ENCODE results near the gene PPL.

PPL gene

DNA sequence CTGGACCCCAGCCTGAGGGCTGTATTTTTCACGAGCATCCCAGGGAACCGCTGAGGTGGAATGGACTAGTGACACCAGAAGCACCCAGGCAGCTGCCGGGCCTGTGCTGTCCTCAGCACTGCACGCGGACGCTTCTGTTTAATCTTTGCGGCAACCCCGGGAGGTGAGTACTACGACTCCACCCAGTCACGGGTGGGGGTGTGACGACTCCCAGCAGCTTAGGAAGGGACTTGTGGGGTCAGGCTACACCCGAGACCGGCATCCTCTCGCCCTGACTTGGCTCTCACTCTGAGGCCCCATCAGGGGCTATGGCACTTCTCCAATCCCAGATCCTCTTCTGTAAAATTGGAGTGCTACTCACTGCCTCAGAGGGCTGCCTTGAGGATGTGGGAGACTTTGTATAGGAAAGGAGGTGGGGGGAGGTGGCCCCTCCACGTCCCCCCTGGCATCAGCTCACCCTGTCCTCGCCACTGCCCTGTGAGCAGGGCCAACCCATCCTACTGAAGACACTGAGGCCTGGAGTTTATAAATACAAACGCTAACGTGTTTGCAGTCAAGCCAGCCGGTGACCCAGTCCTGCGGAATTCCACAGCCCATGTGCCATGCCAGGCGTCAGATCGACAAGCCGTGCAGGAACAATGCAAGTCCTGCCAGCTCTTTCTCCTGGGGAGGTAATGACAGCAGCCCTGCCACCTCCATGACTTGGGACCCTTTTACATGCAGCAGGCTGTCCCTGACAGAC is 44.4 kb downstream of the PPL start:
- no peak overlapping the region for H2AFZ ChIP-seq (ENCODE audit: low read depth, low read length)
- no peaks in the 10 kb centered on the region for H3K4me1 ChIP-seq (ENCODE audit: insufficient read depth, low read length)
- H3K4me3 ChIP-seq (ENCODE audit: low read length) = no peak overlapping the region
- H3K27me3 ChIP-seq (ENCODE audit: insufficient read depth, low read length) = no peaks in the 10 kb centered on the region
- no peaks in the 10 kb centered on the region for H3K36me3 ChIP-seq (ENCODE audit: insufficient read depth, low read length)
- H3K9me3 ChIP-seq (ENCODE audit: low read length) = no peaks in the 10 kb centered on the region

GRCh38 chr16:4891886-4892216 is 45.1 kb downstream of the PPL start:
- Histone ChIP-seq H3K36me3 (ENCODE audit: insufficient read depth, low read length) (no peaks in the 10 kb centered on the region), H3K9me3 (ENCODE audit: low read length) (no peaks in the 10 kb centered on the region), H3K4me3 (ENCODE audit: low read length) (no peak overlapping the region), H3K27me3 (ENCODE audit: insufficient read depth, low read length) (no peaks in the 10 kb centered on the region), H3K4me1 (ENCODE audit: insufficient read depth, low read length) (no peaks in the 10 kb centered on the region), H2AFZ (ENCODE audit: low read depth, low read length) (no peak overlapping the region)

DNA sequence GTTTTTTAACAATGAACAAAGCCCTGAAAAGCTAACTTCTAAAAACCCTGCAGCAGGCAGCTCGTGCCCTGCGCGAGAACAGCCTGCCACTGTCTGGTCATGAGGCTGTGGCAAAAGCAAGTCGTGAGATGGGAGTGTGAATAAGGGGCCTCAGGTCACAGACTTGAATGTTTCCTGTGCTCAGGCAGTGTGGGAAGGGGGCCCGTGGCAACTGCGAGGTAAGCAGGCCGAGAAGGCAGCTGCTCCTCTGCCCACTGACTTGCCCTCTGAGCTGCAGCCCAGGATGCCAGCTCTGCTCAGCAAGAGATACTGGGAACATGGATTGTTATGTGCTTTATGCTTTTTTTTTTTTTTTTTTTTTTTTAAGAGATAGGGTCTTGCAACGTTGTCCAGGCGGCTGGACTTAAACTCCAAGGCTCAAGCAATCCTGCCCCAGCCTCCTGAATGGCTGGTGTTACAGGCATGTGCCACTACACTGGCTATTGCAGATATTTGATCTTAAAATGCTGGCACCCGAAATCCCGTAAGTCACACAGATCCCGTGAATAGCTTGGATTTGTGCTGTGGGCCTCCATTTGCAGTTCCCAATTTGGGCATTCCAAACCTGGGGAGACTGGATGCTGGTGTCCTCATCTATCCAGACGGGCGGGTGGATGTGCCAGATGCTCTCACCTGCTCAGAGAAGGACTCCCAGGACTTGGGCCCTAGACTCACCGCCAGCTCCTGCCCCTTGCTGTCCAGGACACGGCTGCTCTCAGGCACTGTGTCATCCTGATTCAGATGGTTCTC is 45.7 kb downstream of the PPL start:
- no peak overlapping the region for H2AFZ ChIP-seq (ENCODE audit: low read depth, low read length)
- no peak overlapping the region for H3K4me3 ChIP-seq (ENCODE audit: low read length)
- peaks cover 1% of the 10 kb centered on the region for H3K36me3 ChIP-seq (ENCODE audit: insufficient read depth, low read length)
- H3K4me1 ChIP-seq (ENCODE audit: insufficient read depth, low read length) = no peaks in the 10 kb centered on the region
- H3K9me3 ChIP-seq (ENCODE audit: low read length) = no peaks in the 10 kb centered on the region
- H3K27me3 ChIP-seq (ENCODE audit: insufficient read depth, low read length) = no peaks in the 10 kb centered on the region

DNA sequence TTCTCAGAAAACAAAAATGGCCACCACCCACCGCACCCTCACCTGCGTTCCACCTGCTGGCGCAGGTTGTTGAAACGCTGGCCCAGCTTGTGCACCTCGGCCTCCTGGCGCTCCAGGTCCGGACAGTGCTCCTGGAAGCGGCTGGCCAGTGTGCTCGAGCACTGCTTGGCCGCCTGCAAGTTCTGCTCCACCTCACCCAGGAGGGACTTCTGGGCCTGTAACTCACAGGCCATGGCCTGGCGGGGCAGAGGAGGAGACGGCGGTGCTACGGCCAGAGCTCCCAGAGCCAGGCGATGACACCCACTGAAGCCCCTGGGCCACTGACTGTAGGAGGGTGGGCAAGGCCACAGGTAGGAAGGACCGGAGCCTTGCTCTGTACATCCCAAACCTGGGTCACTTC is 46.3 kb downstream of the PPL start:
- Histone ChIP-seq H3K9me3 (ENCODE audit: low read length) (no peaks in the 10 kb centered on the region), H3K27me3 (ENCODE audit: insufficient read depth, low read length) (no peaks in the 10 kb centered on the region), H3K4me1 (ENCODE audit: insufficient read depth, low read length) (no peaks in the 10 kb centered on the region), H3K4me3 (ENCODE audit: low read length) (no peak overlapping the region), H2AFZ (ENCODE audit: low read depth, low read length) (no peak overlapping the region), H3K36me3 (ENCODE audit: insufficient read depth, low read length) (peaks cover 7% of the 10 kb centered on the region)

DNA sequence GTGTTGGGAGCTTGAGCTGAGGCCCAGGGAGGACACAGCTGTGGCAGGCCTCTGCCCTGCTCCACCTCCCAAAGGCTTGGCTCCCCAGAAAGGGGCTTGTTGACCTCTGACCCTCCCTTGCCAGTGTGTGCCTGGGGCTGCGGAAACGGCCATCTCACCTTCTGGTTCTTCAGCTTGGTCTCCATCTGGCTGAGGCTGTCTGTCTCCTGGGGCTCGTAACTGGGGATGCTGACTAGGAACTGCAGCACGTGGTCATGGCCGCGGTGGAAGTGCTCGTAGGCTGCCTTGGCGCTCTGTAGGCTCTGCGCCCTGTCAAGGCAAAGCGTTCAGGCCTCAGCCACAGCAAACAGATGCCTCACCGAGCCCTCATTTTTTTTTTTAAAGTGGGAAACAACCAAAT is 46.9 kb downstream of the PPL start:
- no peak overlapping the region for H3K4me3 ChIP-seq (ENCODE audit: low read length)
- no peaks in the 10 kb centered on the region for H3K9me3 ChIP-seq (ENCODE audit: low read length)
- H2AFZ ChIP-seq (ENCODE audit: low read depth, low read length) = no peak overlapping the region
- H3K4me1 ChIP-seq (ENCODE audit: insufficient read depth, low read length) = no peaks in the 10 kb centered on the region
- H3K27me3 ChIP-seq (ENCODE audit: insufficient read depth, low read length) = no peaks in the 10 kb centered on the region
- H3K36me3 ChIP-seq (ENCODE audit: insufficient read depth, low read length) = peaks cover 13% of the 10 kb centered on the region

DNA sequence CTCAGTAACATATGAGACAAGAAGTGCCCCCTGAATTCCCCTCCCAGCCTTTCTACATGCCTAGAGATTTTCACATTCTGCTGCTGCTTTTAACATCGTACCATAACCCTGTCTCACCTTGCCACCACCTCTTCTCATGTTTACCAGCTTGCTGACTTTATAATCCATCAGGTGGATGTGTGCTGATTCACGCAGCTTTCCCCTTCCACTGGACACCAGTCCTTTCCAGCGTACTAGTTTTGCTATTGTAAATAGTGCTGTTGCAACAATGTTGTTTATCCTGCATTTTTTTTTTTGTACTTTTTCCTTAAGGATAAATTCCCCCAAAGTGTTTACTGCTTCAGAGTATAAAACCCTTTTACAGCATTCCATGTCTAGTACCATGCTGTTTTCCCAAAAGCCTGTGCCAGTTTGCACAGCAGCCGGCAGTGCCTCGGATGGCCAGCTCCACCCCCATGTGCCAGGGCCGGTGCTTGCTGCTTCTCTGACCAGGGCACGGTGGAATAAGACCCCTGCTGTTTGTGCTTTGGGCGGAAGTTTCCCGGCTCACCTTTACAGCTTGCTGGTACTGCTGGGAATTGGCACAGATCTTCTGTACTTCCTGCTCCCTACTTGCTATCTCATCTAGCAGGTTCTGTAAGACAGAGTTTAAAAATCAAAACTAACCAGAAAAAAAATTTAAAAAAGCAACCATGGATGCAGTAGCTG is 48.4 kb downstream of the PPL start:
- H3K4me3 ChIP-seq (ENCODE audit: low read length) = no peak overlapping the region
- H3K27me3 ChIP-seq (ENCODE audit: insufficient read depth, low read length) = no peaks in the 10 kb centered on the region
- H3K36me3 ChIP-seq (ENCODE audit: insufficient read depth, low read length) = peaks cover 28% of the 10 kb centered on the region
- H3K9me3 ChIP-seq (ENCODE audit: low read length) = no peaks in the 10 kb centered on the region
- H2AFZ ChIP-seq (ENCODE audit: low read depth, low read length) = no peak overlapping the region
- no peaks in the 10 kb centered on the region for H3K4me1 ChIP-seq (ENCODE audit: insufficient read depth, low read length)

GRCh38 chr16:4886151-4886550 is 50.8 kb downstream of the PPL start:
- Histone ChIP-seq H3K27me3 (ENCODE audit: insufficient read depth, low read length) (no peaks in the 10 kb centered on the region), H3K4me3 (ENCODE audit: low read length) (no peak overlapping the region), H3K9me3 (ENCODE audit: low read length) (peaks cover 9% of the 10 kb centered on the region), H3K36me3 (ENCODE audit: insufficient read depth, low read length) (peaks cover 50% of the 10 kb centered on the region), H3K4me1 (ENCODE audit: insufficient read depth, low read length) (no peaks in the 10 kb centered on the region), H2AFZ (ENCODE audit: low read depth, low read length) (no peak overlapping the region)

DNA sequence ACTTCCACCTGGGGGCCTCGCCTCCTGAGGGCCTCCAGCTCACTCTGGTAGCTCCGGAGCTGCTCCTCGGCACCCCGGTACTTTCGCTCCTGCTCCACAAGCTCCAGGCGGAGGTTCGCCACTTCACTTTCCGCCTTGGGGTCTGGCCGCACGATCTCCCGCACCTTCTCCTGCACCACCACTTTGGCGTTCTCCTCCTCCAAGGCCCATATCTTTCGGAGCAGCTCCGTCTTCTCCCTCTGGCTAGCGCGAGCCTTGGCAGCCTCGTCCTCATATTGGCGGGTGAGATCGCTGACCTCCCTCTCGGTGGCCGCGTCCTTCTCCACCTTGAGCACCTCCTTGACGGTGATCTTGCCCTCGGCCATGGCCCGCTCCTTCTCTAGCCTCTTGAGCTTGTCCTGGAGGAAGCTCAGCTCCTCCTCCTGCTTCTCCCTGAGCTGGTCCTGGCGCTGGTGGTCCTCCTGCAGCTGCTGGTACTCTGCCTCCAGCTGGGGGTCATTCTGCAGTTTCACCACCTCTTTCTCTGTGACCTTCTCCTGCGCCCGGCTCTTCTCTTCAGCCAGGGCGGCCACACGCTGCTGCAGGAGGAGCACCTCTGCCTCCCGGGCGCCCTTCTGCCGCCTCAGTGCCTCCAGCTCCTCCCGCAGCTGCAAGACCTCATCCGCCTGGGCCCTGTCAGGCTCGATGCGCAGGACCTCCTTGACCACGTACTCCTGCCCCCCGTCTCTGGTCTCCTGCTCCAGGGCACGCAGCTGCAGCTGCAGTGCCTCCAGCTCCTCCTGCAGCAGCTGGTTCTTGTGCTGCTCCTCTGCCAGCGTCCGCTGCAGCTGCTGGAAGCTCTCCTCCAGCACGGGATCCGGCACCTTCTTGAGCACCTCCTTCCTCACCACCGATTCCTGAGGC is 51.7 kb downstream of the PPL start:
- H3K4me3 ChIP-seq (ENCODE audit: low read length) = no peak overlapping the region
- no peak overlapping the region for H2AFZ ChIP-seq (ENCODE audit: low read depth, low read length)
- H3K27me3 ChIP-seq (ENCODE audit: insufficient read depth, low read length) = no peaks in the 10 kb centered on the region
- H3K9me3 ChIP-seq (ENCODE audit: low read length) = peaks cover 9% of the 10 kb centered on the region
- peaks cover 59% of the 10 kb centered on the region for H3K36me3 ChIP-seq (ENCODE audit: insufficient read depth, low read length)
- H3K4me1 ChIP-seq (ENCODE audit: insufficient read depth, low read length) = no peaks in the 10 kb centered on the region

GRCh38 chr16:4884209-4884608 is 52.7 kb downstream of the PPL start:
- Histone ChIP-seq H3K36me3 (ENCODE audit: insufficient read depth, low read length) (peaks cover 68% of the 10 kb centered on the region), H3K27me3 (ENCODE audit: insufficient read depth, low read length) (no peaks in the 10 kb centered on the region), H3K9me3 (ENCODE audit: low read length) (peaks cover 9% of the 10 kb centered on the region), H3K4me1 (ENCODE audit: insufficient read depth, low read length) (no peaks in the 10 kb centered on the region), H3K4me3 (ENCODE audit: low read length) (no peak overlapping the region), H2AFZ (ENCODE audit: low read depth, low read length) (no peak overlapping the region)

- Histone ChIP-seq H3K9me3 (ENCODE audit: low read length) (peaks cover 9% of the 10 kb centered on the region), H3K4me3 (ENCODE audit: low read length) (no peak overlapping the region), H3K27me3 (ENCODE audit: insufficient read depth, low read length) (no peaks in the 10 kb centered on the region), H3K36me3 (ENCODE audit: insufficient read depth, low read length) (peaks cover 75% of the 10 kb centered on the region), H3K4me1 (ENCODE audit: insufficient read depth, low read length) (no peaks in the 10 kb centered on the region), H2AFZ (ENCODE audit: low read depth, low read length) (no peak overlapping the region)
These were observed 53.4 kb downstream of the PPL start for GRCh38 chr16:4883501-4883900.

DNA sequence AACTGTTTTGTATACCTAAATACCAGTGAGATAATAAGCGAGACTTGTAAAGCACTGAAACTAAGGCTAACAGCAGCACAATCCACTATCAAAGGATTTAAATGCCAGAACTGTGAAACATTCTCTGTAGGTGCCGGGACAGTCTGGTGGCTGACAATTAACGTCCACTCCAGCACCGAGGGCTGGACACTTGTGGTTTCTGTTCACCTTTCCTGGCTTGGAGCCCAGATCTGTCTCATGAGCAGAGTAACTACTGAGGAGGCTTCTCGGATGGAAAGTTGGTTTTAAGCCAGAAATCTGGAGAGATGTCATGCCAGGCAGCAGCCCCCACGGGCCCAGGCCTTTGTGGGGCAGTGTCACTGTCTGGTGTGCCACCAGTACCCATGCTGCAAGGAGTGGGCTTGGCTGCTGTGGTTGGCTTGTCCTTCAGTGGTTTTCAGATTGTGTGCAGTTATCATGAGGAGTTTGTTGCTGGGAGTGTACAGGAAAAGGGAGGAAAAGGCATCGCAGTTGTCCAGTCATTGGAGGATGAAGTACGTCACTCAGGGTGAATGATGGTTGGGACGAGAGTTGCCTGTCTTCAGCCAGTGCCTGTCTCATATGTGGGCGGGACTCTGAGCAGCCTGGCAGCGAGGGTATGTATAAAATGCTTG is 54.2 kb downstream of the PPL start:
- H2AFZ ChIP-seq (ENCODE audit: low read depth, low read length) = no peak overlapping the region
- H3K4me1 ChIP-seq (ENCODE audit: insufficient read depth, low read length) = no peaks in the 10 kb centered on the region
- H3K27me3 ChIP-seq (ENCODE audit: insufficient read depth, low read length) = no peaks in the 10 kb centered on the region
- H3K36me3 ChIP-seq (ENCODE audit: insufficient read depth, low read length) = peaks cover 82% of the 10 kb centered on the region
- H3K9me3 ChIP-seq (ENCODE audit: low read length) = peaks cover 9% of the 10 kb centered on the region
- H3K4me3 ChIP-seq (ENCODE audit: low read length) = no peak overlapping the region

DNA sequence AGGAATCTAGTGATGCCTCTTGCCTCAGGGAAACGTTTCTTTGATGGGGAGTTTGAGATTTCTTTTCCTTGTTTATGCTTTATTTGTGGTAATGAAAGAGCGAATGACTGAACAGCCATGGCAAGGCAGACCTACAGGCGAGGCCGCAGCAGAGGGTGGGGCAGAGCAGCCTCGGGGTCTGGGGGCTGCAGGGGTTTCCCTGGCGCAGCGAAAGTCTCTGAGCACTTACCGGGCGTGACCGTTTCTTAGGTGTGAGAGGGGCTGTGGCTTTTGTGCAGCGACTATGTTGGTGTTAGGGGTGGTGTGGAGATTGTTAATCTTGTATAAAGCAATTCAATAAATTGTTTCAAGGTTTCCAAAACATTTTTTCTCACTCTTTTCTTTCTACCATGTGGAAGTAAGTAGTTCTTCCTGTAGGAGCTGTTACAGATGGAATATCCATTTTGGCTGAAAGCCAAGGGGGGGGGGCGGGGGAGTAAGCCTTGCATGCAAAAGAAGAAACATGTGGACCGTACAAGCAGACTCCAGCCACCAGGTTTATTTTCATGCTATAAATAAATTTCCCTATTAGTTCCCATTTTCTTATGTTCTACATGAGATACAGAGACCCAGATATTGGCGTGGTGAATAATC is 54.8 kb downstream of the PPL start:
- H3K9me3 ChIP-seq (ENCODE audit: low read length) = peaks cover 9% of the 10 kb centered on the region
- H3K4me3 ChIP-seq (ENCODE audit: low read length) = no peak overlapping the region
- H3K4me1 ChIP-seq (ENCODE audit: insufficient read depth, low read length) = no peaks in the 10 kb centered on the region
- peaks cover 88% of the 10 kb centered on the region for H3K36me3 ChIP-seq (ENCODE audit: insufficient read depth, low read length)
- no peaks in the 10 kb centered on the region for H3K27me3 ChIP-seq (ENCODE audit: insufficient read depth, low read length)
- H2AFZ ChIP-seq (ENCODE audit: low read depth, low read length) = no peak overlapping the region

Measured in neuron (in vitro differentiated cells).